ENCODE measurements around the gene SPTBN5.

GRCh38 chr15:41801185-41801584 lies 92.7 kb downstream of the SPTBN5 start:
- TF ChIP-seq CTCF (IDR thresholded peaks at IDR 0.05; ENCODE audit: poor library complexity, severe bottlenecking) = no peak
- no peak for TF ChIP-seq POLR2AphosphoS5 (IDR thresholded peaks at IDR 0.05)
